HepG2 (cell line): ENCODE results near the gene ASF1B. TPM values are rescaled to one million over a fixed set of nuclear protein-coding genes. Genes with fewer than 3 reads are reported as not detected.

Experiments used
- ATAC-seq: fragments of 200-7000 bp; cut with Tn5 transposase; 3 replicates; pipeline ENCODE4 v1.9.1; 2020; ENCODE audit warnings: mild to moderate bottlenecking, moderate library complexity
- BruUV-seq: library from RNA; stranded (reverse); fragments of 400-500 nt; replicated peaks from 2 replicates; lab custom pipeline; 2021; lab: Mats Ljungman, UMichigan
- CTCF ChIA-PET: fragments of 300-600 bp; formaldehyde crosslinking; extraction: SDS; loops from one replicate; lab custom pipeline; 2021; ENCODE audit warnings: low total read pairs, inconsistent platforms, low intra/inter-chr PET ratio; lab: Yijun Ruan, JAX
- POLR2A ChIA-PET: fragments of 350-600 bp; sonication (Branson Sonifier 250); formaldehyde crosslinking; loops from one replicate; lab custom pipeline; 2020; ENCODE audit warnings: antibody characterized with exemption, inconsistent platforms; lab: Yijun Ruan, JAX
- DNase-seq: peaks from one replicate; pipeline ENCODE4 v3.0.0-alpha.2; 2015; ENCODE audit warnings: low spot score
- FAIRE-seq: peaks from 3 replicates; lab custom pipeline; 2011; peaks lifted over from hg19 to GRCh38; lab: Jason Lieb, UNC
- H2AFZ ChIP-seq: one replicate; pipeline ENCODE4 v1.6.1; 2011; ENCODE audit warnings: low read length, inconsistent platforms
- H3K27ac ChIP-seq: fragments of 300-600 bp; 3 replicates; pipeline ENCODE4 v1.8.0; 2011; ENCODE audit warnings: mixed run types, mild to moderate bottlenecking, mixed read lengths, low read length, inconsistent platforms; ENCODE audit not compliant: insufficient read depth; ENCODE audit errors: extremely low read length
- H3K27me3 ChIP-seq, 2 experiments: fragments of 200-600 bp in 1 of 2; 2 replicates in 1 of 2; 3 replicates in 1 of 2; pipeline versions ENCODE4 v1.6.0 to v1.8.0; 2011; ENCODE audit warnings: low read length in 2 of 2, mild to moderate bottlenecking in 2 of 2, moderate library complexity in 2 of 2, inconsistent platforms in 1 of 2; ENCODE audit not compliant: insufficient read depth in 2 of 2, control insufficient read depth in 1 of 2
- H3K36me3 ChIP-seq, 2 experiments: fragments of 200-600 bp in 1 of 2; replicated peaks in 1 of 2; 2 replicates in 1 of 2; 3 replicates in 1 of 2; pipeline versions ENCODE4 v1.5.1 to v1.8.0; 2011; ENCODE audit warnings: low read length in 2 of 2, inconsistent platforms in 1 of 2; ENCODE audit not compliant: insufficient read depth in 2 of 2, control insufficient read depth in 1 of 2
- H3K4me1 ChIP-seq: 2 replicates; pipeline ENCODE4 v1.5.1; 2012; ENCODE audit warnings: low read length, inconsistent platforms; ENCODE audit not compliant: insufficient read depth
- H3K4me2 ChIP-seq: 2 replicates; pipeline ENCODE4 v1.6.0; 2011; ENCODE audit warnings: low read depth, low read length, inconsistent platforms
- H3K4me3 ChIP-seq, 3 experiments: fragments of 200-600 bp in 1 of 3; sonication (generic), shearing (Covaris generic) in 1 of 3; replicated peaks in 1 of 3; 2 replicates each; pipeline ENCODE4 v1.5.1; 2011 to 2016; ENCODE audit warnings: low read length in 3 of 3, inconsistent platforms in 2 of 3, low read depth in 2 of 3, mild to moderate bottlenecking in 2 of 3, control low read depth in 1 of 3, mixed read lengths in 1 of 3; ENCODE audit not compliant: insufficient read depth in 1 of 3
- H3K79me2 ChIP-seq: one replicate; pipeline ENCODE4 v1.6.1; 2011; ENCODE audit warnings: low read length, inconsistent platforms; ENCODE audit not compliant: insufficient read depth
- H3K9ac ChIP-seq: 2 replicates; pipeline ENCODE4 v1.6.0; 2011; ENCODE audit warnings: mild to moderate bottlenecking, low read depth, low read length, inconsistent platforms; ENCODE audit not compliant: insufficient read depth
- H3K9me3 ChIP-seq: 2 replicates; pipeline ENCODE4 v1.5.1; 2012; ENCODE audit warnings: mild to moderate bottlenecking, low read length
- H4K20me1 ChIP-seq: 2 replicates; pipeline ENCODE4 v1.6.0; 2011; ENCODE audit warnings: inconsistent platforms, mild to moderate bottlenecking, low read length, moderate library complexity; ENCODE audit not compliant: insufficient read depth
- CCAR2 ChIP-seq: fragments of 200-400 bp; formaldehyde crosslinking; optimal IDR thresholded peaks from 2 replicates; pipeline ENCODE3; 2018; ENCODE audit warnings: low read depth, mild to moderate bottlenecking, low read length, moderate library complexity
- ELF3 ChIP-seq: IDR thresholded peaks from 2 replicates; pipeline ENCODE4 v1.6.1; 2016; ENCODE audit warnings: missing genetic modification reagents, missing compliant biosample characterization
- KDM3A ChIP-seq: IDR thresholded peaks from 2 replicates; pipeline ENCODE4 v1.6.1; 2018; ENCODE audit warnings: low read depth, missing compliant biosample characterization
- UBTF ChIP-seq: sonication (generic); formaldehyde crosslinking; IDR thresholded peaks from 2 replicates; pipeline ENCODE4 v1.4.0; 2020; ENCODE audit warnings: mild to moderate bottlenecking, missing genetic modification reagents
- YEATS2 ChIP-seq: sonication (generic); formaldehyde crosslinking; IDR thresholded peaks from 2 replicates; pipeline ENCODE4 v1.4.0; 2020; ENCODE audit warnings: missing genetic modification reagents, borderline replicate concordance
- ZNF121 ChIP-seq: sonication (generic); formaldehyde crosslinking; IDR thresholded peaks from 2 replicates; pipeline ENCODE4 v1.5.0; 2020; ENCODE audit warnings: mild to moderate bottlenecking, missing genetic modification reagents
- ZNF354B ChIP-seq: sonication (generic); formaldehyde crosslinking; IDR thresholded peaks from 2 replicates; pipeline ENCODE4 v1.8.0; 2022; ENCODE audit warnings: mild to moderate bottlenecking, missing genetic modification reagents
- ZNF607 ChIP-seq: sonication (generic); formaldehyde crosslinking; IDR thresholded peaks from 2 replicates; pipeline ENCODE4 v1.5.1; 2020; ENCODE audit warnings: missing genetic modification reagents, mild to moderate bottlenecking, borderline replicate concordance
- ZNF652 ChIP-seq: IDR thresholded peaks from 2 replicates; pipeline ENCODE4 v1.6.1; 2016; ENCODE audit warnings: low read depth, borderline replicate concordance
- WGBS: methylation state at CpG from one replicate; pipeline ENCODE4 v1.1.6; 2017; ENCODE audit warnings: low lambda C conversion rate; 5-methylcytosine and 5-hydroxymethylcytosine counted together
- in situ Hi-C: cut with HindIII; loops from 2 replicates; pipeline ENCODE4 v1.10.0; 2017; ENCODE audit warnings: low pct_unique_long_range_greater_than_20kb; ENCODE audit not compliant: extremely low pct_ligation_motif_present
- intact Hi-C: fragments of 100-400 bp; cut with micrococcal nuclease; formaldehyde crosslinking; loops from one replicate; pipeline ENCODE4 v1.10.0; 2022; ENCODE audit not compliant: unreplicated experiment
- polyA plus RNA-seq, 8 experiments: library from polyadenylated mRNA; depleted of rRNA in 3 of 8; stranded (reverse) in 7 of 8; unstranded in 1 of 8; fragments of >200 nt; fragmentation: Illumina TruSeq in 4 of 8; extraction: Trizol in 4 of 8; gene quantifications; 2 replicates each; pipeline versions ENCODE4 v1.2.1 to v1.2.3, GENCODE V29; 2011 to 2016; ENCODE audit warnings: low read depth in 4 of 8, missing spikeins in 1 of 8, mixed read lengths in 1 of 8; ENCODE audit not compliant: insufficient read depth in 1 of 8
- total RNA-seq, 5 experiments: library from RNA; depleted of rRNA; stranded (reverse); fragments of >200 nt; fragmentation: Illumina TruSeq; extraction: Trizol; gene quantifications; 2 replicates each; pipeline ENCODE4 v1.2.3, GENCODE V29; 2016; ENCODE audit warnings: low read depth in 1 of 5
- TF ChIP-seq, protein P1 (sequence below): sonication (generic); formaldehyde crosslinking; IDR thresholded peaks from 2 replicates; pipeline ENCODE4 v1.5.1; 2020; ENCODE audit warnings: mild to moderate bottlenecking, missing genetic modification reagents, moderate library complexity

ASF1B gene
- total and polyA plus RNA-seq, 2 of the 13 experiments (the other 11 are each of a cell fraction or from before 2014, with no cell fraction given), result 18.2 to 24.8 TPM

DNA sequence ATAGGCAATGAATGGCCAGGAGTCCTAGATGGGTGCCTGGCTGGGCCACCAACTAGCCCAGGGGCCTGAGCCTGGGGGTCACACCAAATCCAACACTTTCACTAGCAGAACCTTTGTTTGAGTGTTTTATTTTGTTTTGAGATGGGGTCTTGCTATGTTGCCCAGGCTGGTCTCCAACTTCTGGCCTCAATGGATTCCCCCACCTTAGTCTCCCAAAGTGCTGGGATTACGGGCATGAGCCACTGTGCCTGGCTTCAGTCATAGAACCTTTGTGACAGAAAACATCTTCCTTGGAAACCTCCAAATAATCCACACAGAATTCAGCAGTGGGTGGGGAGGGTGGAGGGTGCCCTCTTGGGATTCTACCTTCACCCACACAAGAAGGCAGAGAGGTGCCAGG is 24.9 kb downstream of the ASF1B start:
- Histone ChIP-seq H2AFZ (no peak overlapping the region), H3K36me3 (no peaks in the 10 kb centered on the region), H3K4me1 (peaks cover 57% of the 10 kb centered on the region), H3K4me2 (no peak overlapping the region), H3K9me3 (no peaks in the 10 kb centered on the region), H3K9ac (no peak overlapping the region), H4K20me1 (no peaks in the 10 kb centered on the region), H3K4me3 (no peak overlapping the region), H3K27ac (no peak overlapping the region), H3K79me2 (peaks cover 7% of the 10 kb centered on the region), H3K27me3 (no peaks in the 10 kb centered on the region)
- TF ChIP-seq ZNF121 (CRISPR knock-in tag) (peak; percentile 59), ZNF607 (CRISPR knock-in tag) (no peak), UBTF (CRISPR knock-in tag) (0 out of 2 replicates have a peak, but pooled peaks have one; percentile 15)
- WGBS, result 100% methylated on average over 1 of the region's 1 CpG
- ChIA-PET POLR2A (no interaction called here), CTCF (no interaction called here)
- FAIRE-seq (no peak), ATAC-seq (no peak), DNase-seq (no peak)
- intact Hi-C loops, result no loop called here
- BruUV-seq, result no TSS peak
- in situ Hi-C loops, result no loop called here

DNA sequence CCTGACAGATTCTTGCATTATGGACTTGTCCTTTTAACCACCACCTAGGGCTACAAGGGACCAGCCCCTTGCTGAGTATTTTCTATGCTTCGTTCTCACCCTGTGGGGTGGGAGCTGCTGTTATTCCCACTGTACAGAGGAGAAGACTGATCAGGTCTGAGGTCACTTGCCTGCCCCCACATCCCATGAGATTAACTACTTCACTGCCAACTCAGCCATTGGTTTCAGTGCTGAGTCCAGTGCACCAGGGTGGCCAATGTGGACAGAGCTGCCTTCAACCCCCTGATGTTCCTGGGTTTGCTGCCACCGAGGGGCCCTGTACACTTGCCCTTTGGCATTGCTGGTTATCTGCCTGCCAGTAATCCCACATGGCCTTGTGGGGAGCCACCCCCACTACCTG is 25.7 kb downstream of the ASF1B start:
- Histone ChIP-seq H3K4me1 (peaks cover 48% of the 10 kb centered on the region), H3K36me3 (peaks cover 0 to 2% of the 10 kb centered on the region in 2 experiments; a peak in 1 of 5 replicates), H3K4me3 (no peak overlapping the region), H2AFZ (no peak overlapping the region), H3K27me3 (no peaks in the 10 kb centered on the region), H3K9ac (no peak overlapping the region), H3K27ac (no peak overlapping the region), H3K79me2 (no peaks in the 10 kb centered on the region), H3K4me2 (no peak overlapping the region), H3K9me3 (no peaks in the 10 kb centered on the region), H4K20me1 (no peaks in the 10 kb centered on the region)
- FAIRE-seq, result no peak
- in situ Hi-C loops (no loop called here), intact Hi-C loops (no loop called here)
- no CpG with 5 or more reads among the region's 2 CpGs for WGBS
- ChIA-PET POLR2A (no interaction called here), CTCF (no interaction called here)
- no TSS peak for BruUV-seq
- DNase-seq, result no peak
- no peak for ATAC-seq
- TF ChIP-seq ZNF652 (CRISPR knock-in tag) (peak; percentile 89), CCAR2 (no peak), YEATS2 (no peak), ZNF354B (no peak), KDM3A (CRISPR knock-in tag) (no peak), ELF3 (CRISPR knock-in tag) (no peak)
- TF ChIP-seq, protein P1, sequence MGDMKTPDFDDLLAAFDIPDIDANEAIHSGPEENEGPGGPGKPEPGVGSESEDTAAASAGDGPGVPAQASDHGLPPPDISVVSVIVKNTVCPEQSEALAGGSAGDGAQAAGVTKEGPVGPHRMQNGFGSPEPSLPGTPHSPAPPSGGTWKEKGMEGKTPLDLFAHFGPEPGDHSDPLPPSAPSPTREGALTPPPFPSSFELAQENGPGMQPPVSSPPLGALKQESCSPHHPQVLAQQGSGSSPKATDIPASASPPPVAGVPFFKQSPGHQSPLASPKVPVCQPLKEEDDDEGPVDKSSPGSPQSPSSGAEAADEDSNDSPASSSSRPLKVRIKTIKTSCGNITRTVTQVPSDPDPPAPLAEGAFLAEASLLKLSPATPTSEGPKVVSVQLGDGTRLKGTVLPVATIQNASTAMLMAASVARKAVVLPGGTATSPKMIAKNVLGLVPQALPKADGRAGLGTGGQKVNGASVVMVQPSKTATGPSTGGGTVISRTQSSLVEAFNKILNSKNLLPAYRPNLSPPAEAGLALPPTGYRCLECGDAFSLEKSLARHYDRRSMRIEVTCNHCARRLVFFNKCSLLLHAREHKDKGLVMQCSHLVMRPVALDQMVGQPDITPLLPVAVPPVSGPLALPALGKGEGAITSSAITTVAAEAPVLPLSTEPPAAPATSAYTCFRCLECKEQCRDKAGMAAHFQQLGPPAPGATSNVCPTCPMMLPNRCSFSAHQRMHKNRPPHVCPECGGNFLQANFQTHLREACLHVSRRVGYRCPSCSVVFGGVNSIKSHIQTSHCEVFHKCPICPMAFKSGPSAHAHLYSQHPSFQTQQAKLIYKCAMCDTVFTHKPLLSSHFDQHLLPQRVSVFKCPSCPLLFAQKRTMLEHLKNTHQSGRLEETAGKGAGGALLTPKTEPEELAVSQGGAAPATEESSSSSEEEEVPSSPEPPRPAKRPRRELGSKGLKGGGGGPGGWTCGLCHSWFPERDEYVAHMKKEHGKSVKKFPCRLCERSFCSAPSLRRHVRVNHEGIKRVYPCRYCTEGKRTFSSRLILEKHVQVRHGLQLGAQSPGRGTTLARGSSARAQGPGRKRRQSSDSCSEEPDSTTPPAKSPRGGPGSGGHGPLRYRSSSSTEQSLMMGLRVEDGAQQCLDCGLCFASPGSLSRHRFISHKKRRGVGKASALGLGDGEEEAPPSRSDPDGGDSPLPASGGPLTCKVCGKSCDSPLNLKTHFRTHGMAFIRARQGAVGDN (CRISPR knock-in tag), result peak; percentile 46
